NAMALWA (cell line): ENCODE measurements around the gene ADH5.
"Not testable (repeated sequence)": the region's sequence is repeated elsewhere in the genome, so short reads cannot be mapped to it uniquely, and the experiment has no call there.

Source experiments
- DNase-seq: peaks from one replicate; pipeline ENCODE4 v3.0.0-alpha.2; 2015; ENCODE audit warnings: low spot score

The ADH5 gene

DNA sequence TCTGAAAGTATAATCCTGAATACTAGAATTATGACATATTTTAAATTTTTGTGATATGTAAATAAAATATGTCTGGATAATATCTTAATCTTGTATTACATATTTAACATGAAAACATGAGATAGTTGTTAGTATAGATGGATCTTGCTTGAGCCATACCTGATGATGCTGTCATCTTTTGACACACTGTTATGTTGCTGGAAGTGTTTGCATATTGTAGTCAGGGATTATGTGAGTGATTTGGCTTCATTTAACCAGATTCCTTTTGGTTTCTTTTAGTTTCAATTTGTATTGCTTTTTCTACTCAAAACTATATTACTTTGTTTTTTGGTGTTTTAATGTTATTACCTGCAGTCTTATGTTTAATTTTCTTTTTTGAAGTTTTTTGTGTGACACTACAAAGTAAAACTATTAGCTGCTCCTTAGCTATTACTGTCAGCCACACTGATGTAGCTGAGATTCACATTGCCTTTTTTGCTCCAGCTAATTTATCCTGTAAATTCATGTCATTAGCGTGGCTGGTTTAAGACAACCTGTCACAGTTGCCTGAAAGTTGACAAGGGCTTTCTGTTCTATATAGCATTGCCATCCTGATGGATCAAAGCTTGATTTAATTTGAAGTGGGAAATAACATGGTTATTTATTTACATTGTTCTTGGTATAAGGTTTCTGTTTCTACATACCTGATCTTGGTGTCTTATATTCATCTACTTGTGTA is 59.4 kb downstream of the ADH5 start:
- DNase-seq: no peak

DNA sequence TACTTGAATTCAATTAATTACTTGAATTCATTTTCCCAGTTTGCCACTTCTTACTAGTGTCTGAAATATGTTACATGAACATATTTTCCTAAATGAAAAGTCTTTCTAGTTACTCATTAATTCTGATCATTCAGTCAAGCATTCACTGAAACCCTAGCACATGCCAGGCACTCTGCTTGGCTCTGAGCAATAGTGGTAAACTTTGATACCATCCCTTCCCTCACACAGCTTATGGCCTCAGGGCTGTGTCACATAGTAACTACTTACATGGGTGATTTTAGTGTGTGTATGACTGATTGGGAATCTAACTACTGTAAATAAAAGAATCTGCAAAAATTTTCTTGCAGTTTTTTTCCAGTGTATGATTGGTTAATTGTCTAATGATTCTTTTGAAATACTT is 60.4 kb downstream of the ADH5 start:
- DNase-seq: no peak

GRCh38 chr4:99027304-99027703 is 61.3 kb downstream of the ADH5 start:
- no peak for DNase-seq

DNA sequence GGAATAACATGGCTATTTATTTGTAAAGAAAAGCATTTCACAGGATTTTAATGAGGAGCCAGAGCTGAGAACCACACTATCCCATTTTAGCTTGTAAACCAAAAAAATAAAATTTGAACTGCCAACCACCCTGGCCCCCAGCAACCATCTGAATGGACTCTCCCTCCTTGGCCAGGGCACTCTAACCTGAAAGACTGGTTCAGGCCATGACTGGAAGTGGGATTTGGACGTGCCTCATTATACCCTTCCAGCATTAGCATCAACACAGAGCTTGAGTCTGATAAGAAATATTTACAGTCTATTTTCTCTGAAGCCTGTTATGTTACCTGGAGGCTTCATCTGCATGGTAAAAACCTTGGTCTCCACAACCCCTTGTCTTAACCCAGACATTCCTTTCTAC is 63.1 kb downstream of the ADH5 start:
- DNase-seq: no peak

DNA sequence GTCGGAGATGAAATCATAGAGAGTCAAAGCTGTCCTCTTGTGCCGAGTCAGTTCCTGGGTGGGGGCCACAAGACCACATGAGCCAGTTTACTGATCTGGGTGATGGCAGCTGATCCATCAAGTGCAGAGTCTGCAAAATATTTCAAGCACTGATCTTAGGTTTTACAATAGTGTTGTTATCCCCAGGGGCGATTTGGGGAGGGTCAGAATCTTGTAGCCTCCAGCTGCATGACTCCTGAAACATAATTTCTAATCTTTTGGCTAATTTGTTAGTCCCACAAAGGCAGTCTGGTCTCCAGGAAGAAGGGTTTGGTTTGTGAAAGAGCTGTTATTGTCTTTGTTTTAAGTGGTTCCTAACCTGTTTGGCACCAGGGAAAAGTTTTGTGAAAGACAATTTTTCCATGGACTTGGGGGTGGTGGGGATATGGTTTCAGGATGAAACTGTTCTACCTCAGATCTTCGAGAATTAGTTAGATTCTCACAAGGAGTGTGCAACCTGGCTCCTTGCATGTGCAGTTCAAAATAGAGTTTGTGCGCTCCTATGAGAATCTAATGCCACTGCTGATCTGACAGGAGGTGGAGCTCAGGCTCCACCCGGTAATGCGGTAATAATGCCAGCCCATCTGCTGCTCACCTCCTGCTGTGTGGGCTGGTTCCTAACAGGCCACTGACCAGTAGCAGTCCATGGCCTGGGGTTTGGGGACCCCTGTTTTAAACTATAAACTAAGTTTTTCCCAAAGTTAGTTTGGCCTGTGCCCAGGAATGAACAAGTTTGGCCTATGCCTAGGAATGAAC is 63.9 kb downstream of the ADH5 start:
- no peak for DNase-seq

DNA sequence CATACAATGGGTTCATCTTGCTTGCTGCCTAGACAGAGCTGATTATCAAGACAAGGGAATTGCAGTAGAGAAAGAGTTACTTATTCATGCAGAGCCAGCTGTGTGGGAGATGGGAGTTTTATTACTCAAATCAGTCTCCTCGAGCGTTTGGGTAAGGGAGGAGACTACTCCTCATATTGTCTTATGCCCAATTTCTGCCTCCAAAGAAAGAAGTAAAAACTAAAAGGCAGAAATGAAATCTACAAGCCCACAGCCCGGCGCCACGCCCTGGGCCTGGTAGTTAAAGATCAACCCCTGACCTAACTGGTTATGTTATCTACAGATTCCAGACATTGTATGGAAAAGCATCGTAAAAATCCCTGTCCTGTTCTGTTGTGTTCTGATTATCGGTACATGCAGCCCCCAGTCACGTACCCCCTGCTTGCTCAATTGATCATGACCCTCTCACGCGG is 64.8 kb downstream of the ADH5 start:
- DNase-seq: not testable (repeated sequence)

GRCh38 chr4:99022566-99022965 is 66.0 kb downstream of the ADH5 start:
- DNase-seq: no peak

GRCh38 chr4:99021386-99021785 is 67.2 kb downstream of the ADH5 start:
- no peak for DNase-seq
